GM23338 (cell line): ENCODE measurements around the gene AP4E1. TPM values are rescaled to one million over a fixed set of nuclear protein-coding genes. Genes with fewer than 3 reads are reported as not detected.

Experiments
- ATAC-seq: fragments of 200-7000 bp; cut with Tn5 transposase; 3 replicates; pipeline ENCODE4 v1.9.1; 2020
- DNase-seq: peaks from one replicate; pipeline ENCODE4 v3.0.0-alpha.2; 2015; ENCODE audit warnings: low spot score
- H2AFZ ChIP-seq: fragments of 200-600 bp; sonication (generic); 2 replicates; pipeline ENCODE4 v1.8.0; 2016; ENCODE audit warnings: antibody characterized with exemption, mild to moderate bottlenecking, moderate library complexity
- H3F3A ChIP-seq: fragments of 200-600 bp; sonication (generic); replicated peaks from 2 replicates; pipeline ENCODE4 v1.8.0; 2017; ENCODE audit warnings: antibody characterized with exemption, mixed run types, low read depth
- H3K27ac ChIP-seq: fragments of 200-600 bp; sonication (generic); 2 replicates; pipeline ENCODE4 v1.6.1; 2016; ENCODE audit warnings: low read depth
- H3K27me3 ChIP-seq: fragments of 200-600 bp; sonication (generic); 2 replicates; pipeline ENCODE4 v1.8.0; 2016; ENCODE audit warnings: mild to moderate bottlenecking, mixed run types, moderate library complexity; ENCODE audit not compliant: insufficient read depth
- H3K36me3 ChIP-seq: fragments of 200-600 bp; sonication (generic); 2 replicates; pipeline ENCODE4 v1.8.0; 2016; ENCODE audit warnings: mild to moderate bottlenecking; ENCODE audit not compliant: insufficient read depth
- H3K4me1 ChIP-seq: fragments of 200-600 bp; sonication (generic); 2 replicates; pipeline ENCODE4 v1.8.0; 2016; ENCODE audit warnings: mild to moderate bottlenecking, moderate library complexity; ENCODE audit not compliant: insufficient read depth
- H3K4me2 ChIP-seq: fragments of 200-600 bp; sonication (generic); 2 replicates; pipeline ENCODE4 v1.7.1; 2017; ENCODE audit warnings: mixed run types
- H3K4me3 ChIP-seq: fragments of 200-600 bp; sonication (generic); 2 replicates; pipeline ENCODE4 v1.6.1; 2016; ENCODE audit warnings: mixed run types
- H3K79me2 ChIP-seq: fragments of 200-600 bp; sonication (generic); replicated peaks from 2 replicates; pipeline ENCODE4 v1.8.0; 2017; ENCODE audit warnings: mild to moderate bottlenecking; ENCODE audit not compliant: insufficient read depth
- H3K9me2 ChIP-seq: fragments of 200-600 bp; sonication (generic); 2 replicates; pipeline ENCODE4 v1.8.0; 2017; ENCODE audit not compliant: insufficient read depth
- H4K20me1 ChIP-seq: fragments of 200-600 bp; sonication (generic); replicated peaks from 2 replicates; pipeline ENCODE4 v1.8.0; 2017; ENCODE audit warnings: mild to moderate bottlenecking; ENCODE audit not compliant: insufficient read depth
- H3K27ac Mint-ChIP-seq: 2 replicates; pipeline ENCODE4 v1.8.0; 2020; ENCODE audit warnings: inconsistent platforms, mild to moderate bottlenecking, moderate library complexity, mixed read lengths
- H3K27me3 Mint-ChIP-seq: 3 replicates; pipeline ENCODE4 v1.8.0; 2022; ENCODE audit warnings: low read depth, mild to moderate bottlenecking, moderate library complexity, mixed read lengths, inconsistent platforms; ENCODE audit not compliant: insufficient read depth, poor library complexity
- H3K36me3 Mint-ChIP-seq: 3 replicates; pipeline ENCODE4 v1.8.0; 2021; ENCODE audit warnings: low read depth, mild to moderate bottlenecking, inconsistent platforms, moderate library complexity, mixed read lengths
- H3K4me1 Mint-ChIP-seq: 3 replicates; pipeline ENCODE4 v1.8.0; 2020; ENCODE audit warnings: mild to moderate bottlenecking, inconsistent platforms, mixed read lengths
- H3K4me3 Mint-ChIP-seq: 3 replicates; pipeline ENCODE4 v1.8.0; 2021; ENCODE audit warnings: moderate library complexity, mild to moderate bottlenecking, inconsistent platforms, mixed read lengths
- H3K9me3 Mint-ChIP-seq: 3 replicates; pipeline ENCODE4 v1.8.0; 2020; ENCODE audit warnings: moderate library complexity, mild to moderate bottlenecking, inconsistent platforms, mixed read lengths
- CTCF ChIP-seq, 2 experiments: fragments of 200-600 bp in 1 of 2; sonication (generic) in 1 of 2; conservative IDR thresholded peaks; 2 replicates each; pipeline versions ENCODE4 v1.5.1 to v1.6.1; 2016 to 2017; ENCODE audit warnings: antibody characterized with exemption in 2 of 2, low read depth in 2 of 2, mild to moderate bottlenecking in 2 of 2, moderate library complexity in 1 of 2
- ETS1 ChIP-seq: IDR thresholded peaks from 2 replicates; pipeline ENCODE4 v1.6.1; 2016; ENCODE audit warnings: antibody characterized with exemption
- EZH2 ChIP-seq: fragments of 200-600 bp; sonication (generic); IDR thresholded peaks from one replicate; pipeline ENCODE4 v1.8.0; 2017; ENCODE audit warnings: antibody characterized with exemption, mild to moderate bottlenecking, low read depth; ENCODE audit not compliant: unreplicated experiment
- NANOG ChIP-seq: IDR thresholded peaks from 2 replicates; pipeline ENCODE4 v1.6.1; 2016; ENCODE audit warnings: antibody characterized with exemption, borderline replicate concordance
- POLR2AphosphoS5 ChIP-seq: IDR thresholded peaks from 2 replicates; pipeline ENCODE4 v1.6.1; 2016; ENCODE audit warnings: antibody characterized with exemption, low read depth
- REST ChIP-seq: IDR thresholded peaks from one replicate; pipeline ENCODE4 v1.6.1; 2018; ENCODE audit warnings: antibody characterized with exemption; ENCODE audit not compliant: unreplicated experiment
- ZNF114 ChIP-seq: fragments of 250-450 bp; sonication (Bioruptor Pico); IDR thresholded peaks from 2 replicates; pipeline ENCODE4 v1.5.0; 2020; ENCODE audit warnings: mild to moderate bottlenecking, moderate library complexity
- ZNF331 ChIP-seq: fragments of 250-450 bp; sonication (Bioruptor Pico); IDR thresholded peaks from 2 replicates; pipeline ENCODE4 v1.5.0; 2020; ENCODE audit warnings: low read depth, mild to moderate bottlenecking, moderate library complexity
- ZNF462 ChIP-seq: fragments of 250-450 bp; sonication (Bioruptor Pico); IDR thresholded peaks from 2 replicates; pipeline ENCODE4 v1.5.0; 2020; ENCODE audit warnings: mild to moderate bottlenecking, moderate library complexity
- polyA plus RNA-seq: library from polyadenylated mRNA; unstranded; fragments of >200 nt; fragmentation: Nextera tagmentation; extraction: Ambion mirVana; gene quantifications from 2 replicates; pipeline ENCODE4 v1.2.1, GENCODE V29; 2016
- total RNA-seq: library from RNA; depleted of rRNA; stranded (reverse); fragments of >200 nt; shearing (Covaris generic); gene quantifications from 2 replicates; pipeline ENCODE4 v1.2.3, GENCODE V29; 2014

AP4E1 gene
- total and polyA plus RNA-seq, 2 experiments from 2014 or later: 4.4 to 15.4 TPM

- DNase-seq (no peak), ATAC-seq (no peak)
- peaks cover 10% of the 10 kb centered on the region; the same call in 1 of the 3 replicates for H3K9me3 Mint-ChIP-seq
- no peaks in the 10 kb centered on the region for H3K9me2 ChIP-seq
- H3K27me3 ChIP-seq: no peaks in the 10 kb centered on the region
- H3K36me3 Mint-ChIP-seq: peaks cover 4% of the 10 kb centered on the region; the same call in 1 of the 3 replicates
- H3K79me2 ChIP-seq: no peaks in the 10 kb centered on the region
- no peak overlapping the region for H3K4me2 ChIP-seq
- H3K27ac Mint-ChIP-seq: no peak overlapping the region
- H2AFZ ChIP-seq: no peak overlapping the region
- no peaks in the 10 kb centered on the region for H3F3A ChIP-seq
- no peaks in the 10 kb centered on the region for H3K36me3 ChIP-seq
- H3K27me3 Mint-ChIP-seq: peaks cover 2% of the 10 kb centered on the region
- no peaks in the 10 kb centered on the region for H3K4me1 Mint-ChIP-seq
- no peak overlapping the region for H3K4me3 ChIP-seq
- TF ChIP-seq ZNF331 (no peak), ZNF114 (CRISPR knock-in tag) (no peak), ETS1 (no peak), POLR2AphosphoS5 (no peak), ZNF462 (CRISPR knock-in tag) (no peak), EZH2 (no peak), CTCF (conservative IDR thresholded peaks at IDR 0.05; ENCODE audit: low read depth in 2 of 2) (no peak), NANOG (no peak), REST (no peak)
- no peak overlapping the region for H3K4me3 Mint-ChIP-seq
- no peak overlapping the region for H3K27ac ChIP-seq
- H4K20me1 ChIP-seq: no peaks in the 10 kb centered on the region
- no peaks in the 10 kb centered on the region for H3K4me1 ChIP-seq
These were observed 113.7 kb downstream of the AP4E1 start for GRCh38 chr15:51022206-51022605.
